ENCODE measurements around the gene CRYGB. TPM values are rescaled to one million over a fixed set of nuclear protein-coding genes. Genes with fewer than 3 reads are reported as not detected.
A peak's percentile ranks its signal among the peaks of the same experiment; 100 is the strongest.

Gene CRYGB
- total RNA-seq, 1 experiment from 2014 or later: 0.87 TPM

DNA sequence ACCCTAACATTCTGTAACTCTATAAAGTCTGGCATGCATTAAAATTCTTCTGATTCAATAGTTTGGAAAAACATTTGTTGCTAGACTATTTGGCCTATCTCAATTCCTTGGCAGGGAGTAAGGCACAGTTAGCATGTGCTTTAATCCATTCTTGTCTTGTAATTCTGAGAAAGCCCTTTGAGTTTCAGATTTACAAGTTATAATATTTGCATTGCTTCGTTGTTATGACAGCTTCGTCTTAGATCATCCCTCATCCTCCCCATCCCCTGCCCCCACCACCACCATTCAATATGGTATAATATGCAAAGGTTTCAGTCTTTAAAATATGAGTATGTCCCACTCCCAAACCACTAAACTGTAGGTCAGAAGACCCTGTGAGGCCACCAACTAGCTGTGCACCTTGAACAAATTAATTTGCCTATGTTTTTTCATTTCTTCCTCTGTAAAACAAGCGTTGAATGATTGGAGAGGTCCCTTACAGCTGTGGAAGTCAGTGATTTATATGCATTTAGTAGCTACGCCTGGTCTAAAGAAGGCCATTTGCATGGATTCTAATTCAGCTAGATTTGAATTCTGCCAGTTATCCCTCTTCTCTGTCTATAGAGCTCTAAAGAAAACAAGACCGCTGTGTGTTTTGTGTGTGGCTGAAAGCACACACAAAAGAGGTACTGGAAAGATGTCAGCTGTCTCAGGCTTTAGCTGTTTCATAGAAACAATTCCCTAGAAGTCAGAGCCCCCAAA is 43.3 kb upstream of the CRYGB start:
- no peak overlapping the region for H3K27ac Mint-ChIP-seq
- no peaks in the 10 kb centered on the region for H3K9me3 Mint-ChIP-seq
- ChIA-PET POLR2A (no interaction called here), CTCF (interaction anchor here (1.6 kb wide), 1 partner anchor 14 kb away, joined by 3 read pairs; no protein-coding TSS in a partner anchor)
- DNase-seq (ENCODE audit: low spot score) (no peak), ATAC-seq (no peak)
- no peaks in the 10 kb centered on the region for H3K27me3 Mint-ChIP-seq (ENCODE audit: low read depth)
- no peak overlapping the region for H3K4me3 Mint-ChIP-seq
- no peak for TF ChIP-seq FOXK1 (CRISPR knock-in tag; IDR thresholded peaks at IDR 0.05)
- TF ChIP-seq GABPB1 (CRISPR knock-in tag; IDR thresholded peaks at IDR 0.05): no peak
- TF ChIP-seq, protein P1, sequence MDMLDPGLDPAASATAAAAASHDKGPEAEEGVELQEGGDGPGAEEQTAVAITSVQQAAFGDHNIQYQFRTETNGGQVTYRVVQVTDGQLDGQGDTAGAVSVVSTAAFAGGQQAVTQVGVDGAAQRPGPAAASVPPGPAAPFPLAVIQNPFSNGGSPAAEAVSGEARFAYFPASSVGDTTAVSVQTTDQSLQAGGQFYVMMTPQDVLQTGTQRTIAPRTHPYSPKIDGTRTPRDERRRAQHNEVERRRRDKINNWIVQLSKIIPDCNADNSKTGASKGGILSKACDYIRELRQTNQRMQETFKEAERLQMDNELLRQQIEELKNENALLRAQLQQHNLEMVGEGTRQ (CRISPR knock-in tag; IDR thresholded peaks at IDR 0.05): no peak
- TF ChIP-seq, protein P2, sequence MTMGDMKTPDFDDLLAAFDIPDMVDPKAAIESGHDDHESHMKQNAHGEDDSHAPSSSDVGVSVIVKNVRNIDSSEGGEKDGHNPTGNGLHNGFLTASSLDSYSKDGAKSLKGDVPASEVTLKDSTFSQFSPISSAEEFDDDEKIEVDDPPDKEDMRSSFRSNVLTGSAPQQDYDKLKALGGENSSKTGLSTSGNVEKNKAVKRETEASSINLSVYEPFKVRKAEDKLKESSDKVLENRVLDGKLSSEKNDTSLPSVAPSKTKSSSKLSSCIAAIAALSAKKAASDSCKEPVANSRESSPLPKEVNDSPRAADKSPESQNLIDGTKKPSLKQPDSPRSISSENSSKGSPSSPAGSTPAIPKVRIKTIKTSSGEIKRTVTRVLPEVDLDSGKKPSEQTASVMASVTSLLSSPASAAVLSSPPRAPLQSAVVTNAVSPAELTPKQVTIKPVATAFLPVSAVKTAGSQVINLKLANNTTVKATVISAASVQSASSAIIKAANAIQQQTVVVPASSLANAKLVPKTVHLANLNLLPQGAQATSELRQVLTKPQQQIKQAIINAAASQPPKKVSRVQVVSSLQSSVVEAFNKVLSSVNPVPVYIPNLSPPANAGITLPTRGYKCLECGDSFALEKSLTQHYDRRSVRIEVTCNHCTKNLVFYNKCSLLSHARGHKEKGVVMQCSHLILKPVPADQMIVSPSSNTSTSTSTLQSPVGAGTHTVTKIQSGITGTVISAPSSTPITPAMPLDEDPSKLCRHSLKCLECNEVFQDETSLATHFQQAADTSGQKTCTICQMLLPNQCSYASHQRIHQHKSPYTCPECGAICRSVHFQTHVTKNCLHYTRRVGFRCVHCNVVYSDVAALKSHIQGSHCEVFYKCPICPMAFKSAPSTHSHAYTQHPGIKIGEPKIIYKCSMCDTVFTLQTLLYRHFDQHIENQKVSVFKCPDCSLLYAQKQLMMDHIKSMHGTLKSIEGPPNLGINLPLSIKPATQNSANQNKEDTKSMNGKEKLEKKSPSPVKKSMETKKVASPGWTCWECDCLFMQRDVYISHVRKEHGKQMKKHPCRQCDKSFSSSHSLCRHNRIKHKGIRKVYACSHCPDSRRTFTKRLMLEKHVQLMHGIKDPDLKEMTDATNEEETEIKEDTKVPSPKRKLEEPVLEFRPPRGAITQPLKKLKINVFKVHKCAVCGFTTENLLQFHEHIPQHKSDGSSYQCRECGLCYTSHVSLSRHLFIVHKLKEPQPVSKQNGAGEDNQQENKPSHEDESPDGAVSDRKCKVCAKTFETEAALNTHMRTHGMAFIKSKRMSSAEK (CRISPR knock-in tag; IDR thresholded peaks at IDR 0.05; ENCODE audit: borderline replicate concordance): no peak
- peaks cover 65% of the 10 kb centered on the region for H3K4me1 Mint-ChIP-seq
- H3K36me3 Mint-ChIP-seq: no peaks in the 10 kb centered on the region

DNA sequence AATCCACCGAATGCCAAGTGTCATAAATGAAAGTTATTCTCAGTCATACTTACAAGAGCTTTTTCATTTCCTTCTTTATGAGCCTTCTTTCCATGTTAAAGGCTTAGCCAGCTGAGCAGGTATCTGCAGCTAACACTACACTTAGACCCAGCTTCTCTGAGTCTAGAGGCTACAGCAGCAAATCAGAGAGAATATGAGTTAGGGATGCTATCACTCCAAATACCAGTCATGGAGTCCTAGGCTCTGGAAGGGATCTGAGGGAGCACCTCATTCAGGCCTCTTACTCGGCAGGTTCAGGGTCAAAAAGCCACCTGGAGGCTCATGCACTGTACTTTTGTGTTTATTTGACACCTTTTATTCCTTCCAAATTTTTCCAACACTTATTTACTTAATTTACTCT is 40.9 kb upstream of the CRYGB start:
- H3K4me3 Mint-ChIP-seq: no peak overlapping the region
- H3K9me3 Mint-ChIP-seq: no peaks in the 10 kb centered on the region
- H3K27me3 Mint-ChIP-seq (ENCODE audit: low read depth): no peaks in the 10 kb centered on the region
- H3K4me1 Mint-ChIP-seq: peaks cover 78% of the 10 kb centered on the region
- H3K36me3 Mint-ChIP-seq: no peaks in the 10 kb centered on the region
- CTCF ChIA-PET: interaction anchor here (0.6 to 1.3 kb wide), 4 partner anchors 10 to 85 kb away, joined by 3 to 6 read pairs (median 4); partner anchors contain the start of gene IDH1
- no peak overlapping the region; the same call in 1 of the 2 replicates for H3K27ac Mint-ChIP-seq
- ATAC-seq (peak; percentile 45), DNase-seq (ENCODE audit: low spot score) (no peak)
- TF ChIP-seq, protein P2 (CRISPR knock-in tag; IDR thresholded peaks at IDR 0.05; ENCODE audit: borderline replicate concordance): no peak
- TF ChIP-seq RORB (CRISPR knock-in tag; IDR thresholded peaks at IDR 0.05) (no peak), TEAD1 (CRISPR knock-in tag; IDR thresholded peaks at IDR 0.05) (no peak), SMAD4 (CRISPR knock-in tag; IDR thresholded peaks at IDR 0.05) (no peak)
- TF ChIP-seq, protein P3, sequence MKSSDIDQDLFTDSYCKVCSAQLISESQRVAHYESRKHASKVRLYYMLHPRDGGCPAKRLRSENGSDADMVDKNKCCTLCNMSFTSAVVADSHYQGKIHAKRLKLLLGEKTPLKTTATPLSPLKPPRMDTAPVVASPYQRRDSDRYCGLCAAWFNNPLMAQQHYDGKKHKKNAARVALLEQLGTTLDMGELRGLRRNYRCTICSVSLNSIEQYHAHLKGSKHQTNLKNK (CRISPR knock-in tag; IDR thresholded peaks at IDR 0.05): no peak
- TF ChIP-seq, protein P4, sequence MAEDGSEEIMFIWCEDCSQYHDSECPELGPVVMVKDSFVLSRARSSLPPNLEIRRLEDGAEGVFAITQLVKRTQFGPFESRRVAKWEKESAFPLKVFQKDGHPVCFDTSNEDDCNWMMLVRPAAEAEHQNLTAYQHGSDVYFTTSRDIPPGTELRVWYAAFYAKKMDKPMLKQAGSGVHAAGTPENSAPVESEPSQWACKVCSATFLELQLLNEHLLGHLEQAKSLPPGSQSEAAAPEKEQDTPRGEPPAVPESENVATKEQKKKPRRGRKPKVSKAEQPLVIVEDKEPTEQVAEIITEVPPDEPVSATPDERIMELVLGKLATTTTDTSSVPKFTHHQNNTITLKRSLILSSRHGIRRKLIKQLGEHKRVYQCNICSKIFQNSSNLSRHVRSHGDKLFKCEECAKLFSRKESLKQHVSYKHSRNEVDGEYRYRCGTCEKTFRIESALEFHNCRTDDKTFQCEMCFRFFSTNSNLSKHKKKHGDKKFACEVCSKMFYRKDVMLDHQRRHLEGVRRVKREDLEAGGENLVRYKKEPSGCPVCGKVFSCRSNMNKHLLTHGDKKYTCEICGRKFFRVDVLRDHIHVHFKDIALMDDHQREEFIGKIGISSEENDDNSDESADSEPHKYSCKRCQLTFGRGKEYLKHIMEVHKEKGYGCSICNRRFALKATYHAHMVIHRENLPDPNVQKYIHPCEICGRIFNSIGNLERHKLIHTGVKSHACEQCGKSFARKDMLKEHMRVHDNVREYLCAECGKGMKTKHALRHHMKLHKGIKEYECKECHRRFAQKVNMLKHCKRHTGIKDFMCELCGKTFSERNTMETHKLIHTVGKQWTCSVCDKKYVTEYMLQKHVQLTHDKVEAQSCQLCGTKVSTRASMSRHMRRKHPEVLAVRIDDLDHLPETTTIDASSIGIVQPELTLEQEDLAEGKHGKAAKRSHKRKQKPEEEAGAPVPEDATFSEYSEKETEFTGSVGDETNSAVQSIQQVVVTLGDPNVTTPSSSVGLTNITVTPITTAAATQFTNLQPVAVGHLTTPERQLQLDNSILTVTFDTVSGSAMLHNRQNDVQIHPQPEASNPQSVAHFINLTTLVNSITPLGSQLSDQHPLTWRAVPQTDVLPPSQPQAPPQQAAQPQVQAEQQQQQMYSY (CRISPR knock-in tag; IDR thresholded peaks at IDR 0.05): peak; percentile 93
- TF ChIP-seq, protein P5, sequence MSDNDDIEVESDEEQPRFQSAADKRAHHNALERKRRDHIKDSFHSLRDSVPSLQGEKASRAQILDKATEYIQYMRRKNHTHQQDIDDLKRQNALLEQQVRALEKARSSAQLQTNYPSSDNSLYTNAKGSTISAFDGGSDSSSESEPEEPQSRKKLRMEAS (CRISPR knock-in tag; IDR thresholded peaks at IDR 0.05): no peak
- POLR2A ChIA-PET: no interaction called here
